Measurements from ENCODE around the gene MARCHF3. TPM values are rescaled to one million over a fixed set of nuclear protein-coding genes. Genes with fewer than 3 reads are reported as not detected.

Gene MARCHF3
- total RNA-seq, 4 donors from 2014 or later: 1.5 to 12.8 (median 6.0) TPM

GRCh38 chr5:126869005-126869451, 161.3 kb downstream of the MARCHF3 start:
- no peak overlapping the region for H3K4me3 ChIP-seq
- H3K9me3 ChIP-seq: no peaks in the 10 kb centered on the region
- no peak for ATAC-seq
- no peak overlapping the region for H3K27ac ChIP-seq
- no peaks in the 10 kb centered on the region for H3K36me3 ChIP-seq
- TF ChIP-seq POLR2AphosphoS5 (IDR thresholded peaks at IDR 0.05) (no peak), EP300 (IDR thresholded peaks at IDR 0.05) (no peak), POLR2A (IDR thresholded peaks at IDR 0.05) (no peak), CTCF (IDR thresholded peaks at IDR 0.05) (no peak)
- peaks cover 49% of the 10 kb centered on the region for H3K27me3 ChIP-seq
- whole genome bisulfite sequencing, 2 donors (ENCODE audit: low coverage in 1 of 2): 5 to 9% methylated on average over 7 to 15 of the region's 22 CpGs
- peaks cover 0 to 8% (median 4%) of the 10 kb centered on the region in 3 donors for H3K4me1 ChIP-seq

GRCh38 chr5:126868338-126869004, 161.9 kb downstream of the MARCHF3 start:
- Histone ChIP-seq H3K36me3 (no peaks in the 10 kb centered on the region), H3K27me3 (peaks cover 54% of the 10 kb centered on the region), H3K27ac (no peak overlapping the region), H3K4me1 (peaks cover 0 to 8% (median 4%) of the 10 kb centered on the region in 3 donors), H3K4me3 (no peak overlapping the region), H3K9me3 (no peaks in the 10 kb centered on the region)
- ATAC-seq: no peak
- 68% methylated on average over 9 of the region's 11 CpGs; no CpG with 5 or more reads in 1 of the 2 donors for WGBS, 2 donors (ENCODE audit: low coverage in 1 of 2)
- TF ChIP-seq EP300 (IDR thresholded peaks at IDR 0.05) (no peak), POLR2A (IDR thresholded peaks at IDR 0.05) (no peak), CTCF (IDR thresholded peaks at IDR 0.05) (no peak), POLR2AphosphoS5 (IDR thresholded peaks at IDR 0.05) (no peak)

GRCh38 chr5:126866851-126867636, 163.3 kb downstream of the MARCHF3 start:
- Histone ChIP-seq H3K36me3 (no peaks in the 10 kb centered on the region), H3K9me3 (no peaks in the 10 kb centered on the region), H3K27ac (no peak overlapping the region), H3K4me1 (peaks cover 0 to 8% (median 4%) of the 10 kb centered on the region in 3 donors), H3K27me3 (peaks cover 54% of the 10 kb centered on the region), H3K4me3 (no peak overlapping the region)
- TF ChIP-seq CTCF (IDR thresholded peaks at IDR 0.05) (no peak), POLR2AphosphoS5 (IDR thresholded peaks at IDR 0.05) (no peak), POLR2A (IDR thresholded peaks at IDR 0.05) (no peak), EP300 (IDR thresholded peaks at IDR 0.05) (no peak)
- 84 to 92% methylated on average over 2 to 7 of the region's 8 CpGs for WGBS, 2 donors (ENCODE audit: low coverage in 1 of 2)
- no peak for ATAC-seq

GRCh38 chr5:126865299-126865698, 165.1 kb downstream of the MARCHF3 start:
- H3K4me1 ChIP-seq: peaks cover 0 to 8% (median 4%) of the 10 kb centered on the region in 3 donors
- ATAC-seq: no peak
- H3K9me3 ChIP-seq: no peaks in the 10 kb centered on the region
- H3K36me3 ChIP-seq: no peaks in the 10 kb centered on the region
- TF ChIP-seq POLR2AphosphoS5 (IDR thresholded peaks at IDR 0.05): no peak
- no peak for TF ChIP-seq POLR2A (IDR thresholded peaks at IDR 0.05)
- no peak for TF ChIP-seq EP300 (IDR thresholded peaks at IDR 0.05)
- no peak for TF ChIP-seq CTCF (IDR thresholded peaks at IDR 0.05)
- WGBS, 2 donors (ENCODE audit: low coverage in 1 of 2): 23 to 74% methylated on average over 3 of the region's 3 CpGs
- H3K27ac ChIP-seq: no peak overlapping the region
- H3K27me3 ChIP-seq: peaks cover 39% of the 10 kb centered on the region
- no peak overlapping the region for H3K4me3 ChIP-seq

Measured in gastroesophageal sphincter (tissue), 4 donors.